ENCODE results near the gene MRPL57.

MRPL57 gene

GRCh38 chr13:21139374-21139773, 37.1 kb upstream of the MRPL57 start:
- no peak for TF ChIP-seq CTCF (IDR thresholded peaks at IDR 0.05; ENCODE audit: low read depth, low read length, missing control alignments)
- DNase-seq (ENCODE audit: extremely low read depth, low read depth) = no peak
- peak overlapping the region; percentile 91 for H3K4me3 ChIP-seq (replicated peaks; ENCODE audit: low read depth, low read length)

- TF ChIP-seq CTCF (IDR thresholded peaks at IDR 0.05; ENCODE audit: low read depth, low read length, missing control alignments) = no peak
- no peak for DNase-seq (ENCODE audit: extremely low read depth, low read depth)
- H3K4me3 ChIP-seq (replicated peaks; ENCODE audit: low read depth, low read length) = peak overlapping the region; percentile 91
Observed at GRCh38 chr13:21142766-21143165, 33.7 kb upstream of the MRPL57 start.

GRCh38 chr13:21147827-21148226, 28.6 kb upstream of the MRPL57 start:
- H3K4me3 ChIP-seq (replicated peaks; ENCODE audit: low read depth, low read length) = no peak overlapping the region
- no peak for TF ChIP-seq CTCF (IDR thresholded peaks at IDR 0.05; ENCODE audit: low read depth, low read length, missing control alignments)
- DNase-seq (ENCODE audit: extremely low read depth, low read depth) = no peak

GRCh38 chr13:21148557-21149258, 27.8 kb upstream of the MRPL57 start:
- no peak for DNase-seq (ENCODE audit: extremely low read depth, low read depth)
- TF ChIP-seq CTCF (IDR thresholded peaks at IDR 0.05; ENCODE audit: low read depth, low read length, missing control alignments) = no peak
- no peak overlapping the region for H3K4me3 ChIP-seq (replicated peaks; ENCODE audit: low read depth, low read length)

- no peak for TF ChIP-seq CTCF (IDR thresholded peaks at IDR 0.05; ENCODE audit: low read depth, low read length, missing control alignments)
- H3K4me3 ChIP-seq (replicated peaks; ENCODE audit: low read depth, low read length) = no peak overlapping the region
- no peak for DNase-seq (ENCODE audit: extremely low read depth, low read depth)
Observed at GRCh38 chr13:21149568-21149967, 26.9 kb upstream of the MRPL57 start.

- TF ChIP-seq CTCF (IDR thresholded peaks at IDR 0.05; ENCODE audit: low read depth, low read length, missing control alignments) = no peak
- no peak overlapping the region for H3K4me3 ChIP-seq (replicated peaks; ENCODE audit: low read depth, low read length)
- no peak for DNase-seq (ENCODE audit: extremely low read depth, low read depth)
Observed at GRCh38 chr13:21150013-21150412, 26.4 kb upstream of the MRPL57 start.
